H9 (cell line): ENCODE measurements around the gene ZRANB1. TPM values are rescaled to one million over a fixed set of nuclear protein-coding genes. Genes with fewer than 3 reads are reported as not detected.

Source experiments
- DNase-seq: peaks from one replicate; pipeline ENCODE4 v3.0.0-alpha.2; 2017
- H2AFZ ChIP-seq: one replicate; pipeline ENCODE4 v1.6.1; 2013; ENCODE audit warnings: mild to moderate bottlenecking, low read length, control low read depth, moderate library complexity
- H2AK5ac ChIP-seq: 2 replicates; pipeline ENCODE4 v1.6.1; 2013; ENCODE audit warnings: low read length, control low read depth, mixed read lengths; ENCODE audit not compliant: insufficient read length
- H2BK120ac ChIP-seq: one replicate; pipeline ENCODE4 v1.6.1; 2013; ENCODE audit warnings: low read depth, mild to moderate bottlenecking, low read length, control low read depth, inconsistent platforms; ENCODE audit not compliant: poor library complexity, severe bottlenecking
- H2BK12ac ChIP-seq: 2 replicates; pipeline ENCODE4 v1.6.1; 2013; ENCODE audit warnings: low read length, control low read depth, mixed read lengths, low read depth; ENCODE audit not compliant: insufficient read length
- H2BK15ac ChIP-seq: 2 replicates; pipeline ENCODE4 v1.6.1; 2013; ENCODE audit warnings: low read depth, low read length, control low read depth
- H2BK20ac ChIP-seq: one replicate; pipeline ENCODE4 v1.6.1; 2013; ENCODE audit warnings: low read depth, mild to moderate bottlenecking, low read length, control low read depth, inconsistent platforms; ENCODE audit not compliant: poor library complexity, severe bottlenecking
- H2BK5ac ChIP-seq: 2 replicates; pipeline ENCODE4 v1.6.1; 2013; ENCODE audit warnings: low read length, control low read depth, mixed read lengths; ENCODE audit not compliant: insufficient read length
- H3K14ac ChIP-seq: 2 replicates; pipeline ENCODE4 v1.6.1; 2013; ENCODE audit warnings: low read length, control low read depth; ENCODE audit not compliant: insufficient read depth
- H3K18ac ChIP-seq: 2 replicates; pipeline ENCODE4 v1.6.1; 2013; ENCODE audit warnings: low read depth, mild to moderate bottlenecking, mixed read lengths, low read length, control low read depth; ENCODE audit not compliant: insufficient read length
- H3K23ac ChIP-seq: 2 replicates; pipeline ENCODE4 v1.6.1; 2013; ENCODE audit warnings: low read length, control low read depth, mixed read lengths, low read depth; ENCODE audit not compliant: insufficient read length
- H3K23me2 ChIP-seq: 2 replicates; pipeline ENCODE4 v1.6.1; 2013; ENCODE audit warnings: low read depth, mild to moderate bottlenecking, mixed read lengths, low read length, control low read depth; ENCODE audit not compliant: insufficient read length, poor library complexity, severe bottlenecking
- H3K27ac ChIP-seq: 2 replicates; pipeline ENCODE4 v1.5.1; 2013; ENCODE audit warnings: low read length, control low read depth, mixed read lengths, low read depth; ENCODE audit not compliant: insufficient read length
- H3K27me3 ChIP-seq: 2 replicates; pipeline ENCODE4 v1.6.1; 2013; ENCODE audit warnings: low read length, control low read depth, inconsistent platforms; ENCODE audit not compliant: insufficient read depth
- H3K4ac ChIP-seq: 2 replicates; pipeline ENCODE4 v1.6.1; 2013; ENCODE audit warnings: low read depth, mild to moderate bottlenecking, control low read depth, inconsistent platforms, low read length, moderate library complexity
- H3K4me1 ChIP-seq: 2 replicates; pipeline ENCODE4 v1.6.1; 2013; ENCODE audit warnings: low read length, control low read depth, inconsistent platforms; ENCODE audit not compliant: insufficient read depth
- H3K4me2 ChIP-seq: 2 replicates; pipeline ENCODE4 v1.6.1; 2013; ENCODE audit warnings: low read length, control low read depth, mixed read lengths; ENCODE audit not compliant: insufficient read length, insufficient read depth
- H3K56ac ChIP-seq: 2 replicates; pipeline ENCODE4 v1.6.1; 2013; ENCODE audit warnings: low read depth, mild to moderate bottlenecking, mixed read lengths, low read length, control low read depth; ENCODE audit not compliant: insufficient read length
- H3K79me1 ChIP-seq: 2 replicates; pipeline ENCODE4 v1.6.1; 2013; ENCODE audit warnings: low read depth, mild to moderate bottlenecking, moderate library complexity, low read length, control low read depth, inconsistent platforms; ENCODE audit not compliant: insufficient read depth, poor library complexity, severe bottlenecking
- H3K79me2 ChIP-seq: 2 replicates; pipeline ENCODE4 v1.6.1; 2013; ENCODE audit warnings: low read length, control low read depth, inconsistent platforms; ENCODE audit not compliant: insufficient read depth
- H3K9ac ChIP-seq: 2 replicates; pipeline ENCODE4 v1.6.1; 2013; ENCODE audit warnings: low read length, control low read depth, mixed read lengths; ENCODE audit not compliant: insufficient read length; ENCODE audit errors: extremely low read depth
- H3K9me3 ChIP-seq: one replicate; pipeline ENCODE4 v1.6.1; 2013; ENCODE audit warnings: low read depth, low read length, inconsistent platforms; ENCODE audit not compliant: control insufficient read depth
- H3T11ph ChIP-seq: one replicate; pipeline ENCODE4 v1.6.1; 2013; ENCODE audit warnings: mild to moderate bottlenecking, low read length, control low read depth, inconsistent platforms
- H4K20me1 ChIP-seq: one replicate; pipeline ENCODE4 v1.6.1; 2013; ENCODE audit not compliant: control insufficient read depth, insufficient read length, insufficient read depth
- H4K5ac ChIP-seq: 2 replicates; pipeline ENCODE4 v1.6.1; 2013; ENCODE audit warnings: low read depth, mild to moderate bottlenecking, mixed read lengths, low read length, control low read depth; ENCODE audit not compliant: insufficient read length
- H4K8ac ChIP-seq: replicated peaks from 2 replicates; pipeline ENCODE4 v1.6.1; 2013; ENCODE audit warnings: low read length, control low read depth, mixed read lengths, low read depth; ENCODE audit not compliant: insufficient read length
- H4K91ac ChIP-seq: 2 replicates; pipeline ENCODE4 v1.6.1; 2013; ENCODE audit warnings: low read depth, mild to moderate bottlenecking, moderate library complexity, mixed read lengths, low read length, control low read depth; ENCODE audit not compliant: insufficient read length
- H3K27ac Mint-ChIP-seq, 3 experiments: 2 replicates in 2 of 3; 3 replicates in 1 of 3; pipeline ENCODE4 v1.8.0; 2020 to 2021; ENCODE audit warnings: mixed read lengths in 3 of 3, mild to moderate bottlenecking in 1 of 3, moderate library complexity in 1 of 3
- H3K27me3 Mint-ChIP-seq: 2 replicates; pipeline ENCODE4 v1.8.0; 2021; ENCODE audit warnings: low read depth, mild to moderate bottlenecking, moderate library complexity, mixed read lengths
- H3K36me3 Mint-ChIP-seq, 3 experiments: 2 replicates in 2 of 3; 3 replicates in 1 of 3; pipeline ENCODE4 v1.8.0; 2020 to 2021; ENCODE audit warnings: low read depth in 3 of 3, mixed read lengths in 3 of 3; ENCODE audit not compliant: insufficient read depth in 1 of 3
- H3K4me1 Mint-ChIP-seq, 2 experiments: 2 replicates each; pipeline ENCODE4 v1.8.0; 2020; ENCODE audit warnings: mixed read lengths in 2 of 2
- H3K4me3 Mint-ChIP-seq, 2 experiments: 2 replicates in 1 of 2; 3 replicates in 1 of 2; pipeline ENCODE4 v1.8.0; 2020 to 2021; ENCODE audit warnings: mild to moderate bottlenecking in 2 of 2, mixed read lengths in 2 of 2, moderate library complexity in 1 of 2
- H3K9me3 Mint-ChIP-seq, 2 experiments: 2 replicates in 1 of 2; 3 replicates in 1 of 2; pipeline ENCODE4 v1.8.0; 2020; ENCODE audit warnings: mild to moderate bottlenecking in 2 of 2, mixed read lengths in 2 of 2, moderate library complexity in 1 of 2
- CTCF ChIP-seq: fragments of 200-600 bp; sonication (generic); conservative IDR thresholded peaks from 3 replicates; pipeline ENCODE4 v1.8.0; 2021; ENCODE audit warnings: antibody characterized with exemption, mild to moderate bottlenecking
- WGBS: extraction: QIAGEN DNeasy Blood & Tissue Kit; methylation state at CpG from one replicate; pipeline ENCODE4 v1.1.7; 2013; ENCODE audit warnings: missing lambda C conversion rate, low lambda C conversion rate, mixed read lengths; ENCODE audit not compliant: insufficient read length; ENCODE audit errors: extremely low coverage; 5-methylcytosine and 5-hydroxymethylcytosine counted together
- total RNA-seq: library from RNA; stranded (reverse); gene quantifications from 2 replicates; pipeline ENCODE4 v1.2.1, GENCODE V29; 2021

ZRANB1 gene
- total RNA-seq, 1 experiment from 2014 or later, result 17.4 TPM

DNA sequence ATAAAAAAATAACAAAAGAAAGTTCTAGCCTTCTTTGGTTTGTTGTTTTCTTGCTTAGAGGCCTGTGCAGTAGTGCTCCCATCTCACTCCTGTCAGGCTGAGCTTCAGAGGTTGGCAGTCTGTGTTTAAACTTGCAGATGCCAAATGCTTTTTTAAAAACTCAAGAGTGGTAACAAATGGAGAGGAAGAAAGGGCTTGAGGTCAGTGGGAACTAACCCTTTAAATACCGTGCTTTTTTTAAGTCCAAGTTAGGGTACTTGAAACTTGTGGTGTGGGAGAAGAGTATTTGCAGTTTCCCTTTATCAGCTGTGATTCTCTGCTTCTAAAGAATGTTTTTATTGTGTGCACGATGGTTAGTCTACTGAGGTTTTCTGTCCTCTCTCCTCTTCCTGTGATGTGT is 29.4 kb downstream of the ZRANB1 start:
- no peak for DNase-seq
- Histone ChIP-seq H4K5ac (no peak overlapping the region), H3K23me2 (peaks cover 2% of the 10 kb centered on the region), H3K4ac (no peak overlapping the region), H2BK120ac (no peak overlapping the region), H3K27me3 (no peaks in the 10 kb centered on the region), H3K14ac (no peak overlapping the region), H3K27ac (no peak overlapping the region), H3K56ac (no peak overlapping the region), H4K20me1 (no peaks in the 10 kb centered on the region), H3K9me3 (no peaks in the 10 kb centered on the region), H2BK20ac (no peak overlapping the region), H3K18ac (no peak overlapping the region), H3K4me1 (no peaks in the 10 kb centered on the region), H2BK5ac (no peak overlapping the region), H2AFZ (no peak overlapping the region), H3K79me2 (peaks cover 1% of the 10 kb centered on the region; the same call in 1 of the 2 replicates), H2AK5ac (no peak overlapping the region), H3K23ac (no peak overlapping the region), H3T11ph (no peak overlapping the region), H2BK12ac (no peak overlapping the region), H4K91ac (no peak overlapping the region), H3K9ac (no peak overlapping the region), H4K8ac (no peak overlapping the region), H3K79me1 (peaks cover under 1% of the 10 kb centered on the region), H2BK15ac (no peak overlapping the region), H3K4me2 (no peak overlapping the region)
- no CpG with 5 or more reads among the region's 2 CpGs for WGBS
- H3K27ac Mint-ChIP-seq, result peak overlapping the region in 1 of 3 experiments; percentile 78; a peak in 1 of 7 replicates
- no peak overlapping the region for H3K4me3 Mint-ChIP-seq
- peaks cover 5 to 53% (median 47%) of the 10 kb centered on the region in 3 experiments for H3K36me3 Mint-ChIP-seq
- no peak for TF ChIP-seq CTCF
- no peaks in the 10 kb centered on the region for H3K27me3 Mint-ChIP-seq
- H3K4me1 Mint-ChIP-seq, result no peaks in the 10 kb centered on the region
- no peaks in the 10 kb centered on the region for H3K9me3 Mint-ChIP-seq
